SK-N-MC (cell line): ENCODE measurements around the gene UGT1A6.

Experiments used
- EZH2 ChIP-seq: fragments of 200-600 bp; sonication (generic); IDR thresholded peaks from one replicate; pipeline ENCODE4 v1.6.1; 2017; ENCODE audit warnings: antibody characterized with exemption
- FOXP2 ChIP-seq: optimal IDR thresholded peaks from 2 replicates; pipeline ENCODE3; 2011; ENCODE audit warnings: mild to moderate bottlenecking, moderate library complexity; ENCODE audit not compliant: insufficient read depth; ENCODE audit errors: extremely low read length, control extremely low read depth
- POLR2AphosphoS5 ChIP-seq: IDR thresholded peaks from 2 replicates; pipeline ENCODE4 v1.6.1; 2012; ENCODE audit warnings: mild to moderate bottlenecking, low read depth, low read length, borderline replicate concordance

DNA sequence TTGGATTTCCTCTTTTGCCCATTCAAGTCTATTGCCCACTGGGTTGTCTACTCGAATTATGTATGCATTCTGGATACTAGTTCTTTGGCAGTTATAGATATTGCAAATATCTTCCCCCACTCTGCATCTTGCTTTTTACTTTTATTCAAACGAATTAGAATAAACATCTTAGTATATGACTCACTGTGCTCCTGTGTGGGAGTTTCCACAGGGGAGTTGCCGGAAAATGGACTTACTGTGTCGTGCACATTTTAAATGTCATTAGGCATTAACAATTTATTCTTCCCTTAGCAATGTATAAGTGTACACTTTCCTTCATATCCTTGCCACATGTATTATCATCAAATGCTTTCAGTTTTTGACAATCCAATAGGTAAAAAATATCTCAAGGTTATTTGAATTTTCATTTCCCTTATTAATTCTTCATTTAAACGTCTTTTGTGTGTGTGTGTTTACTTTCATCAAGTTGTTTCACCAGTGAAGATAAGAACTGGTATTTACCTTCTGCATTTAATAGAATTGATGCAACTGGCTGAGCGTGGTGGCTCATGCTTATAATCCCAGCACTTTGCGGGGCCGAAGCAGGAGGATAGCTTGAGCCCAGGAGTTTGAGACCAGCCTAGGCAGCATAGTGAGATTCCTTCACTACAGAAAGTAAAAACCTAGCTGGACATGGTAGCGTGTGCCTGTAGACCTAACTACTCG, 15.4 kb downstream of the UGT1A6 start:
- no peak for TF ChIP-seq POLR2AphosphoS5
- TF ChIP-seq EZH2: no peak
- TF ChIP-seq FOXP2: no peak
